SK-N-MC (cell line): ENCODE data around the gene RPS25.

Experiments
- EZH2 ChIP-seq: fragments of 200-600 bp; sonication (generic); IDR thresholded peaks from one replicate; pipeline ENCODE4 v1.6.1; 2017; ENCODE audit warnings: antibody characterized with exemption
- FOXP2 ChIP-seq: optimal IDR thresholded peaks from 2 replicates; pipeline ENCODE3; 2011; ENCODE audit warnings: mild to moderate bottlenecking, moderate library complexity; ENCODE audit not compliant: insufficient read depth; ENCODE audit errors: extremely low read length, control extremely low read depth
- POLR2AphosphoS5 ChIP-seq: IDR thresholded peaks from 2 replicates; pipeline ENCODE4 v1.6.1; 2012; ENCODE audit warnings: mild to moderate bottlenecking, low read depth, low read length, borderline replicate concordance

GRCh38 chr11:118998388-118998717, 19.8 kb downstream of the RPS25 start:
- TF ChIP-seq EZH2 (no peak), POLR2AphosphoS5 (no peak), FOXP2 (no peak)
